ENCODE data around the gene G6PC2.

The G6PC2 gene

GRCh38 chr2:168903888-168904287, 2.8 kb downstream of the G6PC2 start:
- H3K27ac ChIP-seq (ENCODE audit: low read depth, low read length), result no peak overlapping the region
- no peaks in the 10 kb centered on the region for H3K36me3 ChIP-seq (ENCODE audit: control insufficient read depth in 1 of 2, insufficient read depth in 2 of 2, low read length in 2 of 2)
- no peak overlapping the region for H3K4me3 ChIP-seq (ENCODE audit: low read depth, low read length)
- H3K79me1 ChIP-seq (ENCODE audit: low read length), result no peaks in the 10 kb centered on the region
- no peaks in the 10 kb centered on the region for H3K79me2 ChIP-seq (ENCODE audit: control insufficient read depth, insufficient read depth, low read length, poor library complexity)
- no peaks in the 10 kb centered on the region for H3K9me3 ChIP-seq (ENCODE audit: insufficient read depth, low read depth, low read length)
- H2AK5ac ChIP-seq (ENCODE audit: low read length), result no peak overlapping the region
- H2BK120ac ChIP-seq (ENCODE audit: insufficient read depth, low read length, poor library complexity), result no peak overlapping the region
- H4K12ac ChIP-seq (ENCODE audit: low read depth, low read length), result no peak overlapping the region
- no peak overlapping the region for H4K91ac ChIP-seq (ENCODE audit: low read depth, low read length)
- H2BK12ac ChIP-seq (ENCODE audit: low read length), result no peak overlapping the region
- H3K4me2 ChIP-seq (ENCODE audit: low read length), result no peak overlapping the region
- no peak overlapping the region for H3K23ac ChIP-seq (ENCODE audit: low read length)
- no peak overlapping the region for H3K14ac ChIP-seq (ENCODE audit: low read length)
- no peak overlapping the region for H2AFZ ChIP-seq (ENCODE audit: insufficient read depth, low read length, poor library complexity)
- H3K4ac ChIP-seq (ENCODE audit: low read depth, low read length), result no peak overlapping the region
- H3K9ac ChIP-seq (ENCODE audit: low read length), result no peak overlapping the region
- H3K18ac ChIP-seq (ENCODE audit: low read length), result no peak overlapping the region
- no peak overlapping the region for H2BK5ac ChIP-seq (ENCODE audit: low read depth, low read length, poor library complexity)
- no peaks in the 10 kb centered on the region for H3K4me1 ChIP-seq (ENCODE audit: control insufficient read depth in 1 of 2, insufficient read depth in 2 of 2, low read length in 2 of 2)
- DNase-seq, result no peak
- no peak overlapping the region for H4K8ac ChIP-seq (ENCODE audit: low read depth, low read length)
- no CpG with 5 or more reads among the region's 2 CpGs for WGBS (ENCODE audit: extremely low coverage, insufficient coverage, insufficient read length)
- H3K27me3 ChIP-seq (ENCODE audit: insufficient read depth, low read length), result no peaks in the 10 kb centered on the region

- H3K14ac ChIP-seq (ENCODE audit: low read length), result no peak overlapping the region
- WGBS (ENCODE audit: extremely low coverage, insufficient coverage, insufficient read length), result no CpG with 5 or more reads among the region's 3 CpGs
- H3K4me2 ChIP-seq (ENCODE audit: low read length), result no peak overlapping the region
- H2BK12ac ChIP-seq (ENCODE audit: low read length), result no peak overlapping the region
- H3K79me1 ChIP-seq (ENCODE audit: low read length), result no peaks in the 10 kb centered on the region
- no peak for DNase-seq
- no peak overlapping the region for H3K4ac ChIP-seq (ENCODE audit: low read depth, low read length)
- no peaks in the 10 kb centered on the region for H3K27me3 ChIP-seq (ENCODE audit: insufficient read depth, low read length)
- no peak overlapping the region for H4K91ac ChIP-seq (ENCODE audit: low read depth, low read length)
- no peak overlapping the region for H4K8ac ChIP-seq (ENCODE audit: low read depth, low read length)
- no peak overlapping the region for H3K27ac ChIP-seq (ENCODE audit: low read depth, low read length)
- no peaks in the 10 kb centered on the region for H3K36me3 ChIP-seq (ENCODE audit: control insufficient read depth in 1 of 2, insufficient read depth in 2 of 2, low read length in 2 of 2)
- no peak overlapping the region for H3K4me3 ChIP-seq (ENCODE audit: low read depth, low read length)
- H3K4me1 ChIP-seq (ENCODE audit: control insufficient read depth in 1 of 2, insufficient read depth in 2 of 2, low read length in 2 of 2), result no peaks in the 10 kb centered on the region
- no peak overlapping the region for H2AFZ ChIP-seq (ENCODE audit: insufficient read depth, low read length, poor library complexity)
- no peaks in the 10 kb centered on the region for H3K9me3 ChIP-seq (ENCODE audit: insufficient read depth, low read depth, low read length)
- no peak overlapping the region for H3K18ac ChIP-seq (ENCODE audit: low read length)
- no peak overlapping the region for H2AK5ac ChIP-seq (ENCODE audit: low read length)
- no peak overlapping the region for H2BK120ac ChIP-seq (ENCODE audit: insufficient read depth, low read length, poor library complexity)
- H3K9ac ChIP-seq (ENCODE audit: low read length), result no peak overlapping the region
- H4K12ac ChIP-seq (ENCODE audit: low read depth, low read length), result no peak overlapping the region
- H3K79me2 ChIP-seq (ENCODE audit: control insufficient read depth, insufficient read depth, low read length, poor library complexity), result no peaks in the 10 kb centered on the region
- no peak overlapping the region for H2BK5ac ChIP-seq (ENCODE audit: low read depth, low read length, poor library complexity)
- H3K23ac ChIP-seq (ENCODE audit: low read length), result no peak overlapping the region
Measured at GRCh38 chr2:168904358-168904757, 3.3 kb downstream of the G6PC2 start.

- Histone ChIP-seq H3K9me3 (ENCODE audit: insufficient read depth, low read depth, low read length) (no peaks in the 10 kb centered on the region), H2BK5ac (ENCODE audit: low read depth, low read length, poor library complexity) (no peak overlapping the region), H3K36me3 (ENCODE audit: control insufficient read depth in 1 of 2, insufficient read depth in 2 of 2, low read length in 2 of 2) (no peaks in the 10 kb centered on the region), H3K4me3 (ENCODE audit: low read depth, low read length) (no peak overlapping the region), H3K4me1 (ENCODE audit: control insufficient read depth in 1 of 2, insufficient read depth in 2 of 2, low read length in 2 of 2) (no peaks in the 10 kb centered on the region), H2AFZ (ENCODE audit: insufficient read depth, low read length, poor library complexity) (no peak overlapping the region), H2BK12ac (ENCODE audit: low read length) (no peak overlapping the region), H3K27ac (ENCODE audit: low read depth, low read length) (no peak overlapping the region), H3K4ac (ENCODE audit: low read depth, low read length) (no peak overlapping the region), H3K14ac (ENCODE audit: low read length) (no peak overlapping the region), H4K8ac (ENCODE audit: low read depth, low read length) (no peak overlapping the region), H3K9ac (ENCODE audit: low read length) (no peak overlapping the region), H3K23ac (ENCODE audit: low read length) (no peak overlapping the region), H3K18ac (ENCODE audit: low read length) (no peak overlapping the region), H3K79me1 (ENCODE audit: low read length) (no peaks in the 10 kb centered on the region), H3K79me2 (ENCODE audit: control insufficient read depth, insufficient read depth, low read length, poor library complexity) (no peaks in the 10 kb centered on the region), H3K4me2 (ENCODE audit: low read length) (no peak overlapping the region), H4K91ac (ENCODE audit: low read depth, low read length) (no peak overlapping the region), H3K27me3 (ENCODE audit: insufficient read depth, low read length) (no peaks in the 10 kb centered on the region), H4K12ac (ENCODE audit: low read depth, low read length) (no peak overlapping the region), H2AK5ac (ENCODE audit: low read length) (no peak overlapping the region), H2BK120ac (ENCODE audit: insufficient read depth, low read length, poor library complexity) (no peak overlapping the region)
- DNase-seq, result no peak
- no CpG with 5 or more reads among the region's 8 CpGs for WGBS (ENCODE audit: extremely low coverage, insufficient coverage, insufficient read length)
Measured at GRCh38 chr2:168907940-168908662, 7.0 kb downstream of the G6PC2 start.

GRCh38 chr2:168910330-168910729, 9.2 kb downstream of the G6PC2 start:
- no peaks in the 10 kb centered on the region for H3K27me3 ChIP-seq (ENCODE audit: insufficient read depth, low read length)
- H3K4me3 ChIP-seq (ENCODE audit: low read depth, low read length), result no peak overlapping the region
- H3K18ac ChIP-seq (ENCODE audit: low read length), result no peak overlapping the region
- H3K79me1 ChIP-seq (ENCODE audit: low read length), result no peaks in the 10 kb centered on the region
- H4K12ac ChIP-seq (ENCODE audit: low read depth, low read length), result no peak overlapping the region
- WGBS (ENCODE audit: extremely low coverage, insufficient coverage, insufficient read length), result no CpG with 5 or more reads among the region's 5 CpGs
- H3K23ac ChIP-seq (ENCODE audit: low read length), result no peak overlapping the region
- no peak overlapping the region for H3K4me2 ChIP-seq (ENCODE audit: low read length)
- no peaks in the 10 kb centered on the region for H3K4me1 ChIP-seq (ENCODE audit: control insufficient read depth in 1 of 2, insufficient read depth in 2 of 2, low read length in 2 of 2)
- DNase-seq, result no peak
- no peak overlapping the region for H2AFZ ChIP-seq (ENCODE audit: insufficient read depth, low read length, poor library complexity)
- H3K9me3 ChIP-seq (ENCODE audit: insufficient read depth, low read depth, low read length), result no peaks in the 10 kb centered on the region
- H4K8ac ChIP-seq (ENCODE audit: low read depth, low read length), result no peak overlapping the region
- no peak overlapping the region for H4K91ac ChIP-seq (ENCODE audit: low read depth, low read length)
- no peak overlapping the region for H2BK12ac ChIP-seq (ENCODE audit: low read length)
- H3K36me3 ChIP-seq (ENCODE audit: control insufficient read depth in 1 of 2, insufficient read depth in 2 of 2, low read length in 2 of 2), result no peaks in the 10 kb centered on the region
- H3K14ac ChIP-seq (ENCODE audit: low read length), result no peak overlapping the region
- H3K9ac ChIP-seq (ENCODE audit: low read length), result no peak overlapping the region
- no peak overlapping the region for H3K4ac ChIP-seq (ENCODE audit: low read depth, low read length)
- H2BK120ac ChIP-seq (ENCODE audit: insufficient read depth, low read length, poor library complexity), result no peak overlapping the region
- H2BK5ac ChIP-seq (ENCODE audit: low read depth, low read length, poor library complexity), result no peak overlapping the region
- H3K27ac ChIP-seq (ENCODE audit: low read depth, low read length), result no peak overlapping the region
- no peak overlapping the region for H2AK5ac ChIP-seq (ENCODE audit: low read length)
- no peaks in the 10 kb centered on the region for H3K79me2 ChIP-seq (ENCODE audit: control insufficient read depth, insufficient read depth, low read length, poor library complexity)
